ENCODE data around the gene GTPBP10. TPM values are rescaled to one million over a fixed set of nuclear protein-coding genes. Genes with fewer than 3 reads are reported as not detected.

GTPBP10 gene
- total RNA-seq, 1 experiment from 2014 or later, result 23.3 TPM

DNA sequence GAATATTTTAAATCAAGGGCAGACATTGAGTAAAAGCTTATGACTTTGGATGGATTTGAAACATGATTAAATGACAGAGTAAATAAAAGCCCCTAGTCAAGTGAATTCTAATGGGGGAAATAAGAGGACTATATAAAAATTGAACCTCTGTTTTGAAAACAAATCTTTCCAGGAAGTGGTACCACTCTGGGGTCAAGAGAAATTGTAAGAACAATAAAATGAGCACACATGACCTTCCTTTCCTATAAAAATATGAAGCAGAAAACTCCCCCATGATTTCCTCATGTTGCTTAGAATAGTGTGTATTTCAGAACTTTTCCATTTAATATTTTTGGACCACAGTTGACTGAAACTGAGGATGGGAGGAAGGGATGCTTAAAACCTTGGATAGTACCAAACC, 44.4 kb downstream of the GTPBP10 start:
- H3K23me2 ChIP-seq (ENCODE audit: insufficient read length, low read depth, low read length, poor library complexity, severe bottlenecking), result no peaks in the 10 kb centered on the region
- no peak overlapping the region for H3K18ac ChIP-seq (ENCODE audit: insufficient read length, low read depth, low read length)
- H3K4me3 Mint-ChIP-seq, result no peak overlapping the region
- no peak overlapping the region for H2BK120ac ChIP-seq (ENCODE audit: low read depth, low read length, poor library complexity, severe bottlenecking)
- no peak overlapping the region for H2BK12ac ChIP-seq (ENCODE audit: insufficient read length, low read depth, low read length)
- no peaks in the 10 kb centered on the region for H3K79me1 ChIP-seq (ENCODE audit: insufficient read depth, low read depth, low read length, poor library complexity, severe bottlenecking)
- no peak overlapping the region for H2BK5ac ChIP-seq (ENCODE audit: insufficient read length, low read length)
- H2BK15ac ChIP-seq (ENCODE audit: low read depth, low read length), result no peak overlapping the region
- H4K5ac ChIP-seq (ENCODE audit: insufficient read length, low read depth, low read length), result no peak overlapping the region
- no peak overlapping the region for H3K9ac ChIP-seq (ENCODE audit: extremely low read depth, insufficient read length, low read length)
- H3K9me3 ChIP-seq (ENCODE audit: control insufficient read depth, low read depth, low read length), result no peaks in the 10 kb centered on the region
- H2AFZ ChIP-seq (ENCODE audit: low read length), result no peak overlapping the region
- H3K27ac ChIP-seq (ENCODE audit: insufficient read length, low read depth, low read length), result no peak overlapping the region
- no peak for DNase-seq
- H3K56ac ChIP-seq (ENCODE audit: insufficient read length, low read depth, low read length), result no peak overlapping the region
- H3K4ac ChIP-seq (ENCODE audit: low read depth, low read length), result no peak overlapping the region
- no peak overlapping the region for H3K4me2 ChIP-seq (ENCODE audit: insufficient read depth, insufficient read length, low read length)
- TF ChIP-seq, protein P1, sequence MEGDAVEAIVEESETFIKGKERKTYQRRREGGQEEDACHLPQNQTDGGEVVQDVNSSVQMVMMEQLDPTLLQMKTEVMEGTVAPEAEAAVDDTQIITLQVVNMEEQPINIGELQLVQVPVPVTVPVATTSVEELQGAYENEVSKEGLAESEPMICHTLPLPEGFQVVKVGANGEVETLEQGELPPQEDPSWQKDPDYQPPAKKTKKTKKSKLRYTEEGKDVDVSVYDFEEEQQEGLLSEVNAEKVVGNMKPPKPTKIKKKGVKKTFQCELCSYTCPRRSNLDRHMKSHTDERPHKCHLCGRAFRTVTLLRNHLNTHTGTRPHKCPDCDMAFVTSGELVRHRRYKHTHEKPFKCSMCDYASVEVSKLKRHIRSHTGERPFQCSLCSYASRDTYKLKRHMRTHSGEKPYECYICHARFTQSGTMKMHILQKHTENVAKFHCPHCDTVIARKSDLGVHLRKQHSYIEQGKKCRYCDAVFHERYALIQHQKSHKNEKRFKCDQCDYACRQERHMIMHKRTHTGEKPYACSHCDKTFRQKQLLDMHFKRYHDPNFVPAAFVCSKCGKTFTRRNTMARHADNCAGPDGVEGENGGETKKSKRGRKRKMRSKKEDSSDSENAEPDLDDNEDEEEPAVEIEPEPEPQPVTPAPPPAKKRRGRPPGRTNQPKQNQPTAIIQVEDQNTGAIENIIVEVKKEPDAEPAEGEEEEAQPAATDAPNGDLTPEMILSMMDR (conservative IDR thresholded peaks at IDR 0.05), result no peak
- H3K27ac Mint-ChIP-seq, result no peak overlapping the region
- H3K4me1 ChIP-seq (ENCODE audit: insufficient read depth, low read length), result no peaks in the 10 kb centered on the region
- no peak overlapping the region for H4K8ac ChIP-seq (replicated peaks; ENCODE audit: insufficient read length, low read depth, low read length)
- no peaks in the 10 kb centered on the region for H3K79me2 ChIP-seq (ENCODE audit: insufficient read depth, low read length)
- no peaks in the 10 kb centered on the region for H3K4me1 Mint-ChIP-seq
- H3K9me3 Mint-ChIP-seq, result peaks cover 7 to 16% of the 10 kb centered on the region in 2 experiments
- no peaks in the 10 kb centered on the region for H3K27me3 ChIP-seq (ENCODE audit: insufficient read depth, low read length)
- H4K20me1 ChIP-seq (ENCODE audit: control insufficient read depth, insufficient read depth, insufficient read length), result no peaks in the 10 kb centered on the region
- H3K36me3 Mint-ChIP-seq (ENCODE audit: insufficient read depth in 1 of 3, low read depth in 3 of 3), result peaks cover 4 to 9% (median 6%) of the 10 kb centered on the region in 3 experiments; a peak in 6 of 7 replicates
- no peak overlapping the region for H2AK5ac ChIP-seq (ENCODE audit: insufficient read length, low read length)
- H3T11ph ChIP-seq (ENCODE audit: low read length), result no peak overlapping the region
- no peak overlapping the region for H3K14ac ChIP-seq (ENCODE audit: insufficient read depth, low read length)
- H2BK20ac ChIP-seq (ENCODE audit: low read depth, low read length, poor library complexity, severe bottlenecking), result no peak overlapping the region
- H3K23ac ChIP-seq (ENCODE audit: insufficient read length, low read depth, low read length), result no peak overlapping the region
- peaks cover 3% of the 10 kb centered on the region for H3K27me3 Mint-ChIP-seq (ENCODE audit: low read depth)
- H4K91ac ChIP-seq (ENCODE audit: insufficient read length, low read depth, low read length), result no peak overlapping the region
